BJ (cell line): ENCODE measurements around the gene EPO. TPM values are rescaled to one million over a fixed set of nuclear protein-coding genes. Genes with fewer than 3 reads are reported as not detected.

Source experiments
- CTCF ChIA-PET: fragments of 350-600 bp; formaldehyde crosslinking; extraction: SDS; loops from one replicate; lab custom pipeline; 2021; ENCODE audit warnings: antibody characterized with exemption, inconsistent platforms; lab: Yijun Ruan, JAX
- POLR2A ChIA-PET: fragments of 300-600 bp; sonication (Branson Sonifier 250); formaldehyde crosslinking; extraction: SDS; loops from one replicate; lab custom pipeline; 2021; ENCODE audit warnings: antibody characterized with exemption; lab: Charles Lee
- DNase-seq: peaks from one replicate; pipeline ENCODE4 v3.0.0-alpha.2; 2011; ENCODE audit warnings: low read depth
- H3K27me3 ChIP-seq: 2 replicates; pipeline ENCODE4 v1.6.0; 2011; ENCODE audit warnings: low read length; ENCODE audit not compliant: control insufficient read depth, insufficient read depth
- H3K36me3 ChIP-seq: 2 replicates; pipeline ENCODE4 v1.5.1; 2011; ENCODE audit warnings: low read length; ENCODE audit not compliant: control insufficient read depth, insufficient read depth
- H3K4me3 ChIP-seq: 2 replicates; pipeline ENCODE4 v1.5.1; 2011; ENCODE audit warnings: low read depth, mild to moderate bottlenecking, control low read depth, low read length
- polyA plus RNA-seq: library from polyadenylated mRNA; depleted of rRNA; stranded (reverse); fragments of >200 nt; gene quantifications from 2 replicates; pipeline ENCODE4 v1.2.3, GENCODE V29; 2011
- TF ChIP-seq, protein P1 (sequence below): IDR thresholded peaks from 2 replicates; pipeline ENCODE4 v1.5.1; 2011; ENCODE audit warnings: low read depth, mild to moderate bottlenecking, control low read depth, inconsistent platforms, low read length, moderate library complexity; ENCODE audit not compliant: insufficient read depth

EPO gene
- polyA plus RNA-seq, 1 experiment, result not detected

DNA sequence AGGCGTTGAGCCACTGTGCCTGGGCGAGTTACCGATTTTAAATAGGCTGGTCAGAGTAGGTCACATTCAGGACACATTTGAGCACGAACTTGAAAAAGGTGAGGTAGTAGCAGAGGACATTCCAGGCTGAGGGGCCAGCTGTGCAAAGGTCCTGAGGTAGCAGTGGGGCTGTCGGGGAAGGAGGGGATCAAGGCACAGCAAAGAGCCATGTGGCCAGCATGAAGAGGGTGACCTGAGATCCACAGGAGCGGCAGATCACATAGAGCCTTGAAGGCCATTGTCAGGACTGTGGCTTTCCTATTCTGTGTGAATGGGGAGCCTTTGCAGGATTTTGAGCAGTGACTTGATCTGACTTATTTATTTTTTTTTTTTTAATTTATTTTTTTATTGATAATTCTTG, 19.7 kb downstream of the EPO start:
- ChIA-PET CTCF (no interaction called here), POLR2A (no interaction called here)
- Histone ChIP-seq H3K27me3 (0 out of 2 replicates have a peak, but pooled peaks cover 2% of the 10 kb centered on the region), H3K36me3 (no peaks in the 10 kb centered on the region), H3K4me3 (no peak overlapping the region)
- no peak for DNase-seq
- TF ChIP-seq, protein P1, sequence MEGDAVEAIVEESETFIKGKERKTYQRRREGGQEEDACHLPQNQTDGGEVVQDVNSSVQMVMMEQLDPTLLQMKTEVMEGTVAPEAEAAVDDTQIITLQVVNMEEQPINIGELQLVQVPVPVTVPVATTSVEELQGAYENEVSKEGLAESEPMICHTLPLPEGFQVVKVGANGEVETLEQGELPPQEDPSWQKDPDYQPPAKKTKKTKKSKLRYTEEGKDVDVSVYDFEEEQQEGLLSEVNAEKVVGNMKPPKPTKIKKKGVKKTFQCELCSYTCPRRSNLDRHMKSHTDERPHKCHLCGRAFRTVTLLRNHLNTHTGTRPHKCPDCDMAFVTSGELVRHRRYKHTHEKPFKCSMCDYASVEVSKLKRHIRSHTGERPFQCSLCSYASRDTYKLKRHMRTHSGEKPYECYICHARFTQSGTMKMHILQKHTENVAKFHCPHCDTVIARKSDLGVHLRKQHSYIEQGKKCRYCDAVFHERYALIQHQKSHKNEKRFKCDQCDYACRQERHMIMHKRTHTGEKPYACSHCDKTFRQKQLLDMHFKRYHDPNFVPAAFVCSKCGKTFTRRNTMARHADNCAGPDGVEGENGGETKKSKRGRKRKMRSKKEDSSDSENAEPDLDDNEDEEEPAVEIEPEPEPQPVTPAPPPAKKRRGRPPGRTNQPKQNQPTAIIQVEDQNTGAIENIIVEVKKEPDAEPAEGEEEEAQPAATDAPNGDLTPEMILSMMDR, result no peak

DNA sequence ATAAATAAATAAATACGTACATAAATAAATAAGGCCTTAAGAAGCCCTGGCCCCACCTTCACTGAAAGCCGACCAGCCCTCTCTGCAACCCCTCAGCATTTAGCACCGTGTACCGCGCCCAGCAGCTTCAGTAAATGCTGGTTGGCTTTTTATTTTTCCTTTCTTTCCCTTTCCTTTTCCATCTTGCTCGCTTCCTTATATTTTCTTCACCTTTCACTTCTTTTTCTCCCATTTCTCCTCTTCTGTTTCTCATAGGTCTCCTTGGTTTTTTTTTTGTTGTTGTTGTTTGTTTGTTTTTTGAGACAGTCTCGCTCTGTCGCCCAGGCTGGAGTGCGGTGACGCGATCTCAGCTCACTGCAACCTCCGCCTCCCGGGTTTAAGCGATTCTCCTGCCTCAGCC, 24.3 kb downstream of the EPO start:
- no peak overlapping the region for H3K4me3 ChIP-seq
- DNase-seq, result no peak
- ChIA-PET CTCF (interaction anchor here (1.1 to 2.1 kb wide), 3 partner anchors 12 to 39 kb away, joined by 4 to 5 read pairs (median 5); partner anchors contain the start of genes POP7 and ZAN), POLR2A (no interaction called here)
- H3K27me3 ChIP-seq, result peaks cover 6% of the 10 kb centered on the region; the same call in 1 of the 2 replicates
- H3K36me3 ChIP-seq, result no peaks in the 10 kb centered on the region
- TF ChIP-seq, protein P1, result no peak

DNA sequence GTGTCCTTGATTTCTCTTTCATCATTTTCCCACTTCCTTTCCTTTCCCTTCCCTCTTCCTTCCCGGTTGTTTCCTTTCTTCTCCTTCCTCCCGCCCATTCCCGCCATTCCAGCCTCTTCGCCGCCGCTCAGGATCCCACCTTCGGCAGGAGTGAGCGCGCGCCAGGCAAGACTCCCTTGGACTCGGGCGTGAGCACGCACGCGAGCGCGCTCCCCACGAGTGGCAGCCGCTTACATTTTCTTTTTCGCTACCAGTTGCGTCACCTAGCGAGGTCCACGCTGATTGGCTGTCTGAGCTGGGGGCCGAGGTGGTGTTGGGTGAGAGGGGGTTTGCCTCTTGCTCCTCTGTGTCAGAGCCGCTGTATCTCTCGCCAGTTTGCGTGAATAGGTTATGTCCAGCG, 24.9 kb downstream of the EPO start:
- Histone ChIP-seq H3K4me3 (peak overlapping the region; percentile 27), H3K27me3 (peaks cover 4% of the 10 kb centered on the region; the same call in 1 of the 2 replicates), H3K36me3 (no peaks in the 10 kb centered on the region)
- DNase-seq, result no peak
- TF ChIP-seq, protein P1, result no peak
- ChIA-PET POLR2A (no interaction called here), CTCF (interaction anchor here (1.1 to 2.1 kb wide), 3 partner anchors 12 to 39 kb away, joined by 4 to 5 read pairs (median 5); partner anchors contain the start of genes POP7 and ZAN)

DNA sequence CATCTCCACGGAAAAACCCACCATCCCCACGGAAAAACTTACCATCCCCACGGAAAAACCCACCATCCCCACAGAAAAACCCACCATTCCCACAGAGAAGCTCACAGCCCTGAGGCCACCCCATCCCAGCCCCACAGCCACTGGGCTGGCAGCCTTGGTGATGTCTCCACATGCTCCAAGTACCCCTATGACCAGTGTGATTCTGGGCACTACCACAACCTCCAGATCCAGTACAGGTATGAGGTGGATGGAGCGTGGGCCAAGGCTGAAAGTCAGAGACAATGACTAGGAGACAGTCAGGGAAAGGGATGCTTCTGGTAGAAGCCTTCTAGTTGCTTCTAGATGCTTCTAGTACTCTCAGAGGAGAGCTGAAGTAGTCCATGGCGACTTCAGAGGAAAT, 32.7 kb downstream of the EPO start:
- ChIA-PET POLR2A (no interaction called here), CTCF (no interaction called here)
- Histone ChIP-seq H3K36me3 (no peaks in the 10 kb centered on the region), H3K27me3 (peaks cover 12% of the 10 kb centered on the region), H3K4me3 (no peak overlapping the region)
- TF ChIP-seq, protein P1, result no peak
- no peak for DNase-seq

DNA sequence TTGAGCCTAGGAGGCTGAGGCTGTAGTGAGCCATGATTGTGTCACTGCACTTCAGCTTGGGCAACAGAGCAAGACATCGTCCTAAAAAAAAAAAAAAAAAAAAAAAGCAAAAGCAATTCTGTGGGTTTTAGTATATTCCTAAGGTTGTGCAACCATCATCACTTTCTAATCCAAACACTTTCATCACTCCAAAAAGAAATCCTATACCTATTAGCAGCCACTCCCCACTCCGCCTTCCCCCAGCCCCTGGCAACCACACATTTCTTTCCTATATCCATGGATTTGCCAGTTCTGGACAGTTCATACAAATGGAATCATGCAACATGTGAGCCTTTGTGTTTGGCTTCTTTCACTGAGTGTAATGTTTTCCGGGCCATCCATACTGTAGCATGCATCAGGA, 33.5 kb downstream of the EPO start:
- CTCF ChIA-PET, result no interaction called here
- POLR2A ChIA-PET, result no interaction called here

More for the DNA sequence above, 33.5 kb downstream of the EPO start:
- Histone ChIP-seq H3K36me3 (no peaks in the 10 kb centered on the region), H3K27me3 (peaks cover 10% of the 10 kb centered on the region), H3K4me3 (no peak overlapping the region)
- TF ChIP-seq, protein P1, result no peak
- no peak for DNase-seq
